MG63 (cell line): Measurements from ENCODE around the gene NPB. TPM values are rescaled to one million over a fixed set of nuclear protein-coding genes. Genes with fewer than 3 reads are reported as not detected.

ENCODE experiments used
- DNase-seq: peaks from one replicate; pipeline ENCODE4 v3.0.0-alpha.2; 2020
- H3K27me3 ChIP-seq: fragments of 250-450 bp; sonication (Bioruptor Pico); 2 replicates; pipeline ENCODE4 v1.5.1; 2020; ENCODE audit warnings: mild to moderate bottlenecking, moderate library complexity
- H3K36me3 ChIP-seq: fragments of 250-450 bp; sonication (Bioruptor Pico); 2 replicates; pipeline ENCODE4 v1.5.1; 2020; ENCODE audit warnings: mild to moderate bottlenecking, moderate library complexity
- H3K4me3 ChIP-seq: fragments of 250-450 bp; sonication (Bioruptor Pico); 2 replicates; pipeline ENCODE4 v1.5.1; 2020; ENCODE audit warnings: mild to moderate bottlenecking, moderate library complexity
- H3K9me3 ChIP-seq: fragments of 250-450 bp; sonication (Bioruptor Pico); 2 replicates; pipeline ENCODE4 v1.5.1; 2020; ENCODE audit warnings: mild to moderate bottlenecking, moderate library complexity
- total RNA-seq: library from RNA; depleted of rRNA; stranded (reverse); fragments of >200 nt; shearing (Covaris generic); gene quantifications from 2 replicates; pipeline ENCODE4 v1.2.3, GENCODE V29; 2014; ENCODE audit warnings: low replicate concordance

The NPB gene
- total RNA-seq, 1 experiment from 2014 or later, result 2.5 TPM

- no peaks in the 10 kb centered on the region for H3K9me3 ChIP-seq
- no peaks in the 10 kb centered on the region for H3K27me3 ChIP-seq
- H3K36me3 ChIP-seq, result peaks cover 16% of the 10 kb centered on the region
- DNase-seq, result no peak
- H3K4me3 ChIP-seq, result no peak overlapping the region
Measured at GRCh38 chr17:81904600-81905423, 2.8 kb downstream of the NPB start.

- H3K36me3 ChIP-seq, result peaks cover 9% of the 10 kb centered on the region
- no peak overlapping the region for H3K4me3 ChIP-seq
- no peaks in the 10 kb centered on the region for H3K27me3 ChIP-seq
- H3K9me3 ChIP-seq, result no peaks in the 10 kb centered on the region; the same call in 1 of the 2 replicates
- no peak for DNase-seq
Measured at GRCh38 chr17:81905424-81905875, 3.4 kb downstream of the NPB start.

- Histone ChIP-seq H3K4me3 (no peak overlapping the region), H3K36me3 (peaks cover 4% of the 10 kb centered on the region), H3K9me3 (no peaks in the 10 kb centered on the region; the same call in 1 of the 2 replicates), H3K27me3 (no peaks in the 10 kb centered on the region)
- no peak for DNase-seq
Measured at GRCh38 chr17:81905993-81906392, 4.0 kb downstream of the NPB start.

- DNase-seq, result no peak
- Histone ChIP-seq H3K27me3 (no peaks in the 10 kb centered on the region), H3K4me3 (no peak overlapping the region), H3K9me3 (no peaks in the 10 kb centered on the region; the same call in 1 of the 2 replicates), H3K36me3 (peaks cover 1% of the 10 kb centered on the region)
Measured at GRCh38 chr17:81906476-81907218, 4.6 kb downstream of the NPB start.

GRCh38 chr17:81907219-81908145 is 5.4 kb downstream of the NPB start:
- no peaks in the 10 kb centered on the region; the same call in 1 of the 2 replicates for H3K9me3 ChIP-seq
- H3K36me3 ChIP-seq, result peaks cover 9% of the 10 kb centered on the region
- no peak overlapping the region for H3K4me3 ChIP-seq
- DNase-seq, result no peak
- no peaks in the 10 kb centered on the region for H3K27me3 ChIP-seq

- Histone ChIP-seq H3K9me3 (no peaks in the 10 kb centered on the region; the same call in 1 of the 2 replicates), H3K27me3 (no peaks in the 10 kb centered on the region), H3K4me3 (no peak overlapping the region), H3K36me3 (peaks cover 17% of the 10 kb centered on the region)
- no peak for DNase-seq
Measured at GRCh38 chr17:81908793-81909192, 6.8 kb downstream of the NPB start.

- DNase-seq, result no peak
- H3K4me3 ChIP-seq, result no peak overlapping the region
- H3K27me3 ChIP-seq, result no peaks in the 10 kb centered on the region
- peaks cover 21% of the 10 kb centered on the region for H3K36me3 ChIP-seq
- H3K9me3 ChIP-seq, result no peaks in the 10 kb centered on the region; the same call in 1 of the 2 replicates
Measured at GRCh38 chr17:81909231-81909630, 7.2 kb downstream of the NPB start.

- Histone ChIP-seq H3K9me3 (no peaks in the 10 kb centered on the region; the same call in 1 of the 2 replicates), H3K36me3 (peaks cover 29% of the 10 kb centered on the region), H3K4me3 (peak overlapping the region; percentile 64), H3K27me3 (no peaks in the 10 kb centered on the region)
- no peak for DNase-seq
Measured at GRCh38 chr17:81909966-81910839, 8.2 kb downstream of the NPB start.

- Histone ChIP-seq H3K4me3 (peak overlapping the region; percentile 64), H3K36me3 (peaks cover 36% of the 10 kb centered on the region)
- DNase-seq, result no peak
Measured at GRCh38 chr17:81910840-81911276, 8.8 kb downstream of the NPB start.

GRCh38 chr17:81911277-81911961 is 9.4 kb downstream of the NPB start, which contains the start of gene PCYT2:
Gene PCYT2, minus strand, starts transcription at chr17:81911399. Its CDS starts 44 bp downstream, at chr17:81911355.
- Histone ChIP-seq H3K4me3 (peak within 1 kb of the TSS; percentile 64), H3K27me3 (no peaks in the 10 kb centered on the region), H3K9me3 (no peaks in the 10 kb centered on the region; the same call in 1 of the 2 replicates), H3K36me3 (peaks cover 40% of the 10 kb centered on the region)
- DNase-seq, result peak; percentile 86

More at GRCh38 chr17:81910840-81911276, 8.8 kb downstream of the NPB start:
- Histone ChIP-seq H3K27me3 (no peaks in the 10 kb centered on the region), H3K9me3 (no peaks in the 10 kb centered on the region; the same call in 1 of the 2 replicates)

GRCh38 chr17:81911969-81912368 is 9.9 kb downstream of the NPB start:
- Histone ChIP-seq H3K27me3 (no peaks in the 10 kb centered on the region), H3K9me3 (no peaks in the 10 kb centered on the region; the same call in 1 of the 2 replicates), H3K36me3 (peaks cover 44% of the 10 kb centered on the region), H3K4me3 (no peak overlapping the region; the same call in 1 of the 2 replicates)
- DNase-seq, result no peak

GRCh38 chr17:81912441-81913309 is 10.6 kb downstream of the NPB start:
- peaks cover 44% of the 10 kb centered on the region for H3K36me3 ChIP-seq
- H3K9me3 ChIP-seq, result no peaks in the 10 kb centered on the region; the same call in 1 of the 2 replicates
- DNase-seq, result no peak
- no peak overlapping the region for H3K4me3 ChIP-seq
- no peaks in the 10 kb centered on the region for H3K27me3 ChIP-seq

- no peaks in the 10 kb centered on the region for H3K27me3 ChIP-seq
- H3K4me3 ChIP-seq, result no peak overlapping the region
- DNase-seq, result no peak
- H3K36me3 ChIP-seq, result peaks cover 48% of the 10 kb centered on the region
- H3K9me3 ChIP-seq, result no peaks in the 10 kb centered on the region; the same call in 1 of the 2 replicates
Measured at GRCh38 chr17:81913394-81914102, 11.5 kb downstream of the NPB start.
